ENCODE measurements around the gene TOR1AIP2. TPM values are rescaled to one million over a fixed set of nuclear protein-coding genes. Genes with fewer than 3 reads are reported as not detected.

Gene TOR1AIP2
- total RNA-seq, 1 experiment from 2014 or later, result 73.9 TPM

DNA sequence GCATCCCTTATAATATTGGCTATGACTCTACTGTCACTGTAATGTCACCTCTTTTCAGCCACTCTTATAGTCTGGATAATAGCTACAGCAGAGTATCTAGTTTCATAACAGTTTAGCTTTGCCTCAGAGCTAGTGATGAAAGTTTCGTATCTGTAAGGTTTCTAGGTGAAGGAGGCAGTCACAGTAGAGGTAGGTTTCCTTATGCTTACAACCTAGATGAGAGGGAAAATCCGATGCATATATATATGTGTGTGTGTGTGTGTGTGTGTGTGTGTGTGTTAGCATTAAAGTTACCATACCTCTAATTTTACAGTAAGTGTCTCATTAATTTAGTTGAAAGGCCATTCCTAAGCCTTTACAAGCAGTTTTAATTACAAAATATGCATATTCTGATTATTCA, 2.2 kb upstream of the TOR1AIP2 start:
- Histone ChIP-seq H2BK20ac (ENCODE audit: low read depth, low read length, poor library complexity, severe bottlenecking) (no peak overlapping the region), H4K91ac (ENCODE audit: insufficient read length, low read depth, low read length) (no peak overlapping the region), H4K20me1 (ENCODE audit: control insufficient read depth, insufficient read depth, insufficient read length) (no peaks in the 10 kb centered on the region), H3K79me2 (ENCODE audit: insufficient read depth, low read length) (peaks cover 7% of the 10 kb centered on the region; the same call in 1 of the 2 replicates), H3K4ac (ENCODE audit: low read depth, low read length) (no peak overlapping the region), H2BK120ac (ENCODE audit: low read depth, low read length, poor library complexity, severe bottlenecking) (no peak overlapping the region), H3K23ac (ENCODE audit: insufficient read length, low read depth, low read length) (no peak overlapping the region), H2BK15ac (ENCODE audit: low read depth, low read length) (no peak overlapping the region), H3K9me3 (ENCODE audit: control insufficient read depth, low read depth, low read length) (no peaks in the 10 kb centered on the region), H3T11ph (ENCODE audit: low read length) (no peak overlapping the region), H3K27me3 (ENCODE audit: insufficient read depth, low read length) (no peaks in the 10 kb centered on the region), H2BK12ac (ENCODE audit: insufficient read length, low read depth, low read length) (no peak overlapping the region), H3K9ac (ENCODE audit: extremely low read depth, insufficient read length, low read length) (no peak overlapping the region), H3K4me1 (ENCODE audit: insufficient read depth, low read length) (no peaks in the 10 kb centered on the region), H2AFZ (ENCODE audit: low read length) (no peak overlapping the region), H4K8ac (replicated peaks; ENCODE audit: insufficient read length, low read depth, low read length) (no peak overlapping the region), H3K56ac (ENCODE audit: insufficient read length, low read depth, low read length) (no peak overlapping the region), H3K14ac (ENCODE audit: insufficient read depth, low read length) (no peak overlapping the region), H3K18ac (ENCODE audit: insufficient read length, low read depth, low read length) (no peak overlapping the region), H3K79me1 (ENCODE audit: insufficient read depth, low read depth, low read length, poor library complexity, severe bottlenecking) (peaks cover under 1% of the 10 kb centered on the region), H2AK5ac (ENCODE audit: insufficient read length, low read length) (no peak overlapping the region), H3K27ac (ENCODE audit: insufficient read length, low read depth, low read length) (no peak overlapping the region), H3K4me2 (ENCODE audit: insufficient read depth, insufficient read length, low read length) (no peak overlapping the region), H2BK5ac (ENCODE audit: insufficient read length, low read length) (no peak overlapping the region), H4K5ac (ENCODE audit: insufficient read length, low read depth, low read length) (no peak overlapping the region), H3K23me2 (ENCODE audit: insufficient read length, low read depth, low read length, poor library complexity, severe bottlenecking) (peaks cover 18% of the 10 kb centered on the region)
- H3K36me3 Mint-ChIP-seq (ENCODE audit: insufficient read depth in 1 of 3, low read depth in 3 of 3), result peaks cover 4 to 22% (median 16%) of the 10 kb centered on the region in 3 experiments; a peak in 6 of 7 replicates
- no peaks in the 10 kb centered on the region; the same call in 1 of the 2 replicates for H3K27me3 Mint-ChIP-seq (ENCODE audit: low read depth)
- H3K4me3 Mint-ChIP-seq, result no peak overlapping the region
- no peak overlapping the region for H3K27ac Mint-ChIP-seq
- H3K4me1 Mint-ChIP-seq, result peaks cover 25 to 36% of the 10 kb centered on the region in 2 experiments
- H3K9me3 Mint-ChIP-seq, result no peaks in the 10 kb centered on the region; a peak in 1 of 5 replicates
- WGBS (ENCODE audit: extremely low coverage, insufficient read length, low lambda C conversion rate), result no CpG with 5 or more reads among the region's 2 CpGs
- DNase-seq, result no peak
- TF ChIP-seq, protein P1, sequence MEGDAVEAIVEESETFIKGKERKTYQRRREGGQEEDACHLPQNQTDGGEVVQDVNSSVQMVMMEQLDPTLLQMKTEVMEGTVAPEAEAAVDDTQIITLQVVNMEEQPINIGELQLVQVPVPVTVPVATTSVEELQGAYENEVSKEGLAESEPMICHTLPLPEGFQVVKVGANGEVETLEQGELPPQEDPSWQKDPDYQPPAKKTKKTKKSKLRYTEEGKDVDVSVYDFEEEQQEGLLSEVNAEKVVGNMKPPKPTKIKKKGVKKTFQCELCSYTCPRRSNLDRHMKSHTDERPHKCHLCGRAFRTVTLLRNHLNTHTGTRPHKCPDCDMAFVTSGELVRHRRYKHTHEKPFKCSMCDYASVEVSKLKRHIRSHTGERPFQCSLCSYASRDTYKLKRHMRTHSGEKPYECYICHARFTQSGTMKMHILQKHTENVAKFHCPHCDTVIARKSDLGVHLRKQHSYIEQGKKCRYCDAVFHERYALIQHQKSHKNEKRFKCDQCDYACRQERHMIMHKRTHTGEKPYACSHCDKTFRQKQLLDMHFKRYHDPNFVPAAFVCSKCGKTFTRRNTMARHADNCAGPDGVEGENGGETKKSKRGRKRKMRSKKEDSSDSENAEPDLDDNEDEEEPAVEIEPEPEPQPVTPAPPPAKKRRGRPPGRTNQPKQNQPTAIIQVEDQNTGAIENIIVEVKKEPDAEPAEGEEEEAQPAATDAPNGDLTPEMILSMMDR (conservative IDR thresholded peaks at IDR 0.05), result no peak

All from H9 (cell line).